Ascending aorta (tissue), 2 donors: ENCODE results near the gene NRSN1. TPM values are rescaled to one million over a fixed set of nuclear protein-coding genes. Genes with fewer than 3 reads are reported as not detected.

ENCODE experiments used
- DNase-seq, 2 donors: peaks; one replicate each; pipeline ENCODE4 v3.0.0-alpha.2; 2019; ENCODE audit warnings: low spot score in 2 of 2
- H3K27ac ChIP-seq, 2 donors: fragments of 200-600 bp; sonication (generic); one replicate each; pipeline ENCODE4 v1.5.1; 2016 to 2017; ENCODE audit warnings: mild to moderate bottlenecking in 1 of 2
- H3K27me3 ChIP-seq: fragments of 200-600 bp; sonication (generic); one replicate; pipeline ENCODE4 v1.5.1; 2017
- H3K36me3 ChIP-seq, 2 donors: fragments of 200-600 bp; sonication (generic); one replicate each; pipeline ENCODE4 v1.5.1; 2016
- H3K4me1 ChIP-seq, 2 donors: fragments of 200-600 bp; sonication (generic); one replicate each; pipeline ENCODE4 v1.5.1; 2016 to 2017; ENCODE audit warnings: mild to moderate bottlenecking in 1 of 2
- H3K4me3 ChIP-seq, 2 donors: fragments of 200-600 bp; sonication (generic); one replicate each; pipeline ENCODE4 v1.5.1; 2016 to 2017; ENCODE audit warnings: mild to moderate bottlenecking in 1 of 2
- H3K9me3 ChIP-seq, 2 donors: fragments of 200-600 bp; sonication (generic); one replicate each; pipeline ENCODE4 v1.5.1; 2016
- intact Hi-C: fragments of 100-400 bp; cut with DNase I; formaldehyde crosslinking; loops from one replicate; pipeline ENCODE4 v1.15.1; 2023
- total RNA-seq: library from RNA; depleted of rRNA; stranded (reverse); fragments of >200 nt; gene quantifications from one replicate; pipeline ENCODE4 v1.1.0, GENCODE V29; 2016
- TF ChIP-seq, protein P1 (sequence below), 3 experiments: fragments of 200-600 bp in 2 of 3; fragments of 450-650 bp in 1 of 3; sonication (generic) in 2 of 3; IDR thresholded peaks; one replicate each; pipeline ENCODE4 v1.5.1; 2016 to 2019; ENCODE audit warnings: antibody characterized with exemption in 3 of 3, mild to moderate bottlenecking in 1 of 3, moderate library complexity in 1 of 3

Gene NRSN1
- total RNA-seq, 1 donor from 2014 or later: not detected

- Histone ChIP-seq H3K27me3 (no peaks in the 10 kb centered on the region), H3K9me3 (no peaks in the 10 kb centered on the region), H3K4me3 (no peak overlapping the region), H3K36me3 (no peaks in the 10 kb centered on the region), H3K4me1 (no peaks in the 10 kb centered on the region), H3K27ac (no peak overlapping the region)
- TF ChIP-seq, protein P1, sequence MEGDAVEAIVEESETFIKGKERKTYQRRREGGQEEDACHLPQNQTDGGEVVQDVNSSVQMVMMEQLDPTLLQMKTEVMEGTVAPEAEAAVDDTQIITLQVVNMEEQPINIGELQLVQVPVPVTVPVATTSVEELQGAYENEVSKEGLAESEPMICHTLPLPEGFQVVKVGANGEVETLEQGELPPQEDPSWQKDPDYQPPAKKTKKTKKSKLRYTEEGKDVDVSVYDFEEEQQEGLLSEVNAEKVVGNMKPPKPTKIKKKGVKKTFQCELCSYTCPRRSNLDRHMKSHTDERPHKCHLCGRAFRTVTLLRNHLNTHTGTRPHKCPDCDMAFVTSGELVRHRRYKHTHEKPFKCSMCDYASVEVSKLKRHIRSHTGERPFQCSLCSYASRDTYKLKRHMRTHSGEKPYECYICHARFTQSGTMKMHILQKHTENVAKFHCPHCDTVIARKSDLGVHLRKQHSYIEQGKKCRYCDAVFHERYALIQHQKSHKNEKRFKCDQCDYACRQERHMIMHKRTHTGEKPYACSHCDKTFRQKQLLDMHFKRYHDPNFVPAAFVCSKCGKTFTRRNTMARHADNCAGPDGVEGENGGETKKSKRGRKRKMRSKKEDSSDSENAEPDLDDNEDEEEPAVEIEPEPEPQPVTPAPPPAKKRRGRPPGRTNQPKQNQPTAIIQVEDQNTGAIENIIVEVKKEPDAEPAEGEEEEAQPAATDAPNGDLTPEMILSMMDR (IDR thresholded peaks at IDR 0.05): no peak
- no peak for DNase-seq
- intact Hi-C loops: no loop called here
Measured at GRCh38 chr6:24122139-24122538, 3.9 kb upstream of the NRSN1 start.

- no peak overlapping the region for H3K27ac ChIP-seq
- TF ChIP-seq, protein P1 (IDR thresholded peaks at IDR 0.05): no peak
- intact Hi-C loops: no loop called here
- no peaks in the 10 kb centered on the region for H3K4me1 ChIP-seq
- H3K9me3 ChIP-seq: no peaks in the 10 kb centered on the region
- DNase-seq: no peak
- H3K4me3 ChIP-seq: no peak overlapping the region
- no peaks in the 10 kb centered on the region for H3K27me3 ChIP-seq
- no peaks in the 10 kb centered on the region for H3K36me3 ChIP-seq
Measured at GRCh38 chr6:24126586-24127192, 674 bp downstream of the NRSN1 start.

- intact Hi-C loops: no loop called here
- Histone ChIP-seq H3K4me3 (no peak overlapping the region), H3K9me3 (no peaks in the 10 kb centered on the region), H3K36me3 (no peaks in the 10 kb centered on the region), H3K27me3 (no peaks in the 10 kb centered on the region), H3K4me1 (no peaks in the 10 kb centered on the region), H3K27ac (no peak overlapping the region)
- TF ChIP-seq, protein P1 (IDR thresholded peaks at IDR 0.05): no peak
- DNase-seq: no peak
Measured at GRCh38 chr6:24127316-24127715, 1.3 kb downstream of the NRSN1 start.

- DNase-seq: no peak
- intact Hi-C loops: no loop called here
- Histone ChIP-seq H3K36me3 (no peaks in the 10 kb centered on the region), H3K9me3 (no peaks in the 10 kb centered on the region), H3K27me3 (no peaks in the 10 kb centered on the region), H3K4me1 (no peaks in the 10 kb centered on the region), H3K27ac (no peak overlapping the region), H3K4me3 (no peak overlapping the region)
- TF ChIP-seq, protein P1 (IDR thresholded peaks at IDR 0.05): no peak
Measured at GRCh38 chr6:24131751-24132150, 5.7 kb downstream of the NRSN1 start.

DNA sequence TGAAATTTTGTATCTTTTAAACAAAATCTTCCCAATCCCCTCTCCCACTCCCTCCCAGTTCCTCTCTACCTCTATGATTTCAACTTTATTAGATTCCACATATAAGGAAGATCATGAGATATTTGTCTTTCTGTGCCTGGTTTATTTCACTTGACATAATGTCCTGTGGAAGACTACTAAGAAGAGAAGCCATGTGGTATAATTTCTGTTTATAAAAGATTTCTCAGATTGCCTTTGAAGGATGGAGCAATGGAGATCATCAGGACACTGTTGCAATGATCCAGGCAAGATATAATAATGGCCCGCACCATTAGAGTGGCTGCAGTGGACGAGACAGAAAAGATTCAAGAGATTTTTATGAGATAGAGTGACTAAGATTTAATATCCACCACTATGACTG, 13.1 kb downstream of the NRSN1 start:
- H3K4me1 ChIP-seq: no peaks in the 10 kb centered on the region
- TF ChIP-seq, protein P1 (IDR thresholded peaks at IDR 0.05): no peak
- DNase-seq: no peak
- intact Hi-C loops: no loop called here
- no peak overlapping the region for H3K4me3 ChIP-seq
- H3K27ac ChIP-seq: no peak overlapping the region
- H3K9me3 ChIP-seq: no peaks in the 10 kb centered on the region
- no peaks in the 10 kb centered on the region for H3K36me3 ChIP-seq
- no peaks in the 10 kb centered on the region for H3K27me3 ChIP-seq

GRCh38 chr6:24139639-24140038, 13.6 kb downstream of the NRSN1 start:
- H3K4me3 ChIP-seq: no peak overlapping the region
- H3K36me3 ChIP-seq: no peaks in the 10 kb centered on the region
- no peak overlapping the region for H3K27ac ChIP-seq
- H3K9me3 ChIP-seq: no peaks in the 10 kb centered on the region
- no peaks in the 10 kb centered on the region for H3K27me3 ChIP-seq
- DNase-seq: no peak
- TF ChIP-seq, protein P1 (IDR thresholded peaks at IDR 0.05): no peak
- intact Hi-C loops: no loop called here
- no peaks in the 10 kb centered on the region for H3K4me1 ChIP-seq
